Ovary (tissue), 3 donors: ENCODE data around the gene MEDAG.

Experiments used
- CTCF ChIP-seq, 3 donors: fragments of 450-650 bp in 2 of 3; fragments of 200-600 bp in 1 of 3; IDR thresholded peaks; one replicate each; pipeline versions ENCODE4 v1.5.1 to v1.8.0; 2016 to 2022; ENCODE audit warnings: antibody characterized with exemption in 3 of 3, mild to moderate bottlenecking in 1 of 3
- EP300 ChIP-seq: sonication (generic); formaldehyde crosslinking; IDR thresholded peaks from one replicate; pipeline ENCODE4 v1.6.1; 2017; ENCODE audit warnings: antibody characterized with exemption
- POLR2A ChIP-seq: fragments of 450-650 bp; IDR thresholded peaks from one replicate; pipeline ENCODE4 v1.6.1; 2017; ENCODE audit warnings: antibody characterized with exemption, mild to moderate bottlenecking, moderate library complexity
- donor health status: DM: no; HTN: no; CAD: no.

GRCh38 chr13:30889196-30889690, 16.8 kb upstream of the MEDAG start:
- TF ChIP-seq CTCF (IDR thresholded peaks at IDR 0.05), result no peak
- no peak for TF ChIP-seq POLR2A
- TF ChIP-seq EP300, result no peak
